ENCODE results near the gene FAM171A1.

GRCh38 chr10:15227611-15228372 lies 143.3 kb downstream of the FAM171A1 start:
- TF ChIP-seq POLR2AphosphoS5 (IDR thresholded peaks at IDR 0.05; ENCODE audit: low read depth, low read length) (no peak), POLR2A (IDR thresholded peaks at IDR 0.05; ENCODE audit: low read depth, low read length) (no peak), TAF1 (IDR thresholded peaks at IDR 0.05; ENCODE audit: borderline replicate concordance, low read depth, low read length) (no peak)

All from GM12892 (cell line).